HUES64 (cell line): ENCODE data around the gene CEP170.
"Not testable (repeated sequence)": the region's sequence is repeated elsewhere in the genome, so short reads cannot be mapped to it uniquely, and the experiment has no call there.

Experiments used
- H3K27ac ChIP-seq: 2 replicates; pipeline ENCODE4 v1.7.0; 2013; ENCODE audit warnings: low read depth, low read length, inconsistent platforms
- H3K27me3 ChIP-seq: 2 replicates; pipeline ENCODE4 v1.6.1; 2013; ENCODE audit warnings: mild to moderate bottlenecking, low read length; ENCODE audit not compliant: insufficient read depth
- H3K36me3 ChIP-seq: 2 replicates; pipeline ENCODE4 v1.6.1; 2013; ENCODE audit warnings: mild to moderate bottlenecking, low read length; ENCODE audit not compliant: insufficient read depth
- H3K4me1 ChIP-seq: 2 replicates; pipeline ENCODE4 v1.6.1; 2013; ENCODE audit warnings: mild to moderate bottlenecking, low read length, moderate library complexity; ENCODE audit not compliant: insufficient read depth
- H3K4me3 ChIP-seq: 2 replicates; pipeline ENCODE4 v1.5.1; 2013; ENCODE audit warnings: mild to moderate bottlenecking, low read length, moderate library complexity
- H3K9ac ChIP-seq: 2 replicates; pipeline ENCODE4 v1.6.1; 2013; ENCODE audit warnings: mild to moderate bottlenecking, low read depth, low read length
- H3K9me3 ChIP-seq: 2 replicates; pipeline ENCODE4 v1.6.1; 2013; ENCODE audit warnings: low read depth, low read length; ENCODE audit not compliant: insufficient read depth
- WGBS: fragments of 150-250, 120-280 bp; methylation state at CpG from one replicate; pipeline ENCODE4 v1.1.7; 2013; ENCODE audit warnings: missing lambda C conversion rate; 5-methylcytosine and 5-hydroxymethylcytosine counted together

Gene CEP170

DNA sequence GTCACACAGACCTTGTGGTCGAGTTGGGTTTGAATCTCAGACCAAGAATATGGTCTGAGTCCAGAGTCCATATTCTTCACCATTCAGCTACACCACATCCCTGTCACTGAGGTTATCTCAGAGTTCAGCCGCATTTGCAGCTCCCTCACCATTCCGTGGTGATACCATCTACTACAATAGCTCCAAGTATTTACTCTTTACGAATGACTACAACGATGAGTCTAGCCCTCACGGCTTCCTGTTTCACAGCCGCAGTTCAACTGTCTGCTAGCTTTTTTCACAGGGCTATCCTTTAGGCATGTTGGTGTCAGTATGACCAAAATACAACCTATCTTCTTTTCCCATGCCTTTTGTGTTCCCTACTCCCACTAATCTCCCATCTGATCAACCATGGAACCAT, 104.2 kb downstream of the CEP170 start:
- H3K9ac ChIP-seq, H3K27ac ChIP-seq, H3K9me3 ChIP-seq, H3K4me3 ChIP-seq, H3K4me1 ChIP-seq, H3K27me3 ChIP-seq: not testable (repeated sequence)
- 89% methylated on average over 7 of the region's 7 CpGs for WGBS
- H3K36me3 ChIP-seq, result peaks cover 16% of the 10 kb centered on the region

GRCh38 chr1:243149120-243149519, 106.0 kb downstream of the CEP170 start:
- H3K4me3 ChIP-seq, H3K27ac ChIP-seq, H3K9ac ChIP-seq, H3K27me3 ChIP-seq, H3K9me3 ChIP-seq, H3K36me3 ChIP-seq, H3K4me1 ChIP-seq: not testable (repeated sequence)
- 96% methylated on average over 2 of the region's 4 CpGs for WGBS

GRCh38 chr1:243147351-243147750, 107.7 kb downstream of the CEP170 start:
- not testable (repeated sequence) for H3K27ac ChIP-seq, H3K4me1 ChIP-seq, H3K36me3 ChIP-seq, H3K27me3 ChIP-seq, H3K4me3 ChIP-seq, H3K9me3 ChIP-seq, H3K9ac ChIP-seq

- H3K9ac ChIP-seq, H3K27ac ChIP-seq, H3K4me3 ChIP-seq, H3K4me1 ChIP-seq, H3K9me3 ChIP-seq, H3K27me3 ChIP-seq: not testable (repeated sequence)
- 80% methylated on average over 1 of the region's 1 CpG for WGBS
- H3K36me3 ChIP-seq, result peaks cover 33% of the 10 kb centered on the region
These were observed 114.6 kb downstream of the CEP170 start for GRCh38 chr1:243140498-243140897.

GRCh38 chr1:243122876-243123409, 132.1 kb downstream of the CEP170 start:
- WGBS, result 94% methylated on average over 3 of the region's 5 CpGs
- H3K9ac ChIP-seq, H3K27me3 ChIP-seq, H3K9me3 ChIP-seq, H3K27ac ChIP-seq, H3K4me1 ChIP-seq, H3K4me3 ChIP-seq: not testable (repeated sequence)
- H3K36me3 ChIP-seq, result peaks cover 13% of the 10 kb centered on the region

- H3K27me3 ChIP-seq, H3K27ac ChIP-seq, H3K4me3 ChIP-seq, H3K36me3 ChIP-seq, H3K9ac ChIP-seq, H3K9me3 ChIP-seq, H3K4me1 ChIP-seq: not testable (repeated sequence)
- 88% methylated on average over 2 of the region's 5 CpGs for WGBS
These were observed 133.1 kb downstream of the CEP170 start for GRCh38 chr1:243121939-243122338.

- not testable (repeated sequence) for H3K4me1 ChIP-seq, H3K9ac ChIP-seq, H3K9me3 ChIP-seq, H3K36me3 ChIP-seq, H3K27ac ChIP-seq, H3K27me3 ChIP-seq, H3K4me3 ChIP-seq
- WGBS, result 95% methylated on average over 5 of the region's 5 CpGs
These were observed 136.3 kb downstream of the CEP170 start for GRCh38 chr1:243118601-243119322.

DNA sequence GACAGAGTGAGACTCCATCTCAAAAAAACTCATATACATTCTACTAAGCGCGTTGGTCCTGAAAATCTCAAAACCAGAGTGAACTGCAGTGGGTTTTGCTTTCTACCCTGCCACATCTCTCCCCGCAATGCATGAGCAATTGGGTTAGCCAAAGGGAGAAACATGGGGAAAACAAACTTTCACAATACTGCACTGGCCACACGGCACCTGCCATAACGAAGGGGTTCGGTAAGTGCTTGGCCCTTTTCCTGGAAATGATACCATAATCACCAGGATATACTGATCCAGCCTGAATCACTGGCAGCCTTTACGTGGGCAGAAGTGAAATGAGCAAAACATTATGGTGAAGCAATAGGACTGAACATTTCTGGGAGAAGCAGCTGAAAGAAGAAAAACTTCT, 138.9 kb downstream of the CEP170 start:
- WGBS, result 98% methylated on average over 7 of the region's 7 CpGs
- not testable (repeated sequence) for H3K27me3 ChIP-seq, H3K4me1 ChIP-seq

DNA sequence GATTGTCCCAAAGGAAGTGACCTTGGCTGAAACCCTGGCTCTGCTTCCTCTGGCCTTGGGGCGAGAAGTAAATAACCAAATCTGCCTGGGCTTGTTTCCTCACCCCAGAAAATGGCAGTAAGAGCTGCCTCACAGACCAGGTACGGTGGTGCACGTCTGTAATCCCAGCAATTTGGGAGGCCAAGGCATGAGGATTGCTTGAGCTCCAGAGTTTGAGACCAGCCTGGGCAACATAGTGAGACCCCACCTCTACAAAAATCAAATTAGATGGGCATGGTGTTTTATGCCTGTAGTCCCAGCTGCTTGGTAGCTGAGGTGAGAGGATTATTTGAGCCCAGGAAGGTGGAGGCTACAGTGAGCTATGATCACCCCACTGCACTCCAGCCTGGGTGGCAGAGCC, 140.3 kb downstream of the CEP170 start:
- H3K9ac ChIP-seq, H3K9me3 ChIP-seq, H3K27me3 ChIP-seq, H3K4me1 ChIP-seq, H3K36me3 ChIP-seq, H3K4me3 ChIP-seq: not testable (repeated sequence)
- peak overlapping the region; percentile 76; the same call in 1 of the 2 replicates for H3K27ac ChIP-seq
- 81% methylated on average over 3 of the region's 3 CpGs for WGBS

More for the DNA sequence above, 138.9 kb downstream of the CEP170 start:
- H3K9me3 ChIP-seq, H3K4me3 ChIP-seq, H3K36me3 ChIP-seq, H3K9ac ChIP-seq, H3K27ac ChIP-seq: not testable (repeated sequence)

GRCh38 chr1:243114059-243114713, 140.9 kb downstream of the CEP170 start:
- H3K9me3 ChIP-seq, H3K27me3 ChIP-seq, H3K36me3 ChIP-seq, H3K4me1 ChIP-seq, H3K9ac ChIP-seq, H3K4me3 ChIP-seq: not testable (repeated sequence)
- H3K27ac ChIP-seq, result peak overlapping the region; percentile 76; the same call in 1 of the 2 replicates
- WGBS, result 13% methylated on average over 8 of the region's 8 CpGs

DNA sequence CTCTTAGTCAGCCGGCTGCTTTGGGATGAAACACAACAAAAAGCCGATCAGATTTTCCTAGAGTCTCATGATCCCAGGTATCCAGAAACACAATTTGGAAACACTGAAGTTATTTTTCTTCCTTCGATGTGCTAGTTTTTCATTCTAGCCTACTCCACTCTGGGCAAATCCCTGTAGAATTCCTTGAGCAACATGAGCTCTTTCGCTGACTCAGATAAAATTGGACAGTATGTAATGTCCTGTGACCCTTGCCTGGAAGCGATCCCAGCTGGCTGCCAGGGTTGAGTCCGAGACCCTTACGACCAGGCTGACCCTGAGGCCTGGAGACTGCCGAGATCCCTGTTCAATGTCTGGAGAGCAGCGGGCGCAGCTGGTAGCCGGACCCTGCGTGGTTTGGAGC, 147.9 kb downstream of the CEP170 start:
- 96% methylated on average over 12 of the region's 12 CpGs for WGBS
- H3K4me1 ChIP-seq, H3K27ac ChIP-seq, H3K4me3 ChIP-seq, H3K36me3 ChIP-seq, H3K27me3 ChIP-seq, H3K9ac ChIP-seq, H3K9me3 ChIP-seq: not testable (repeated sequence)
